ENCODE results near the gene LKAAEAR1. TPM values are rescaled to one million over a fixed set of nuclear protein-coding genes. Genes with fewer than 3 reads are reported as not detected.

Gene LKAAEAR1
- total and polyA plus RNA-seq, 2 of the 13 experiments (the other 11 are each of a cell fraction or from before 2014, with no cell fraction given), result not detected

- TF ChIP-seq, protein P1, sequence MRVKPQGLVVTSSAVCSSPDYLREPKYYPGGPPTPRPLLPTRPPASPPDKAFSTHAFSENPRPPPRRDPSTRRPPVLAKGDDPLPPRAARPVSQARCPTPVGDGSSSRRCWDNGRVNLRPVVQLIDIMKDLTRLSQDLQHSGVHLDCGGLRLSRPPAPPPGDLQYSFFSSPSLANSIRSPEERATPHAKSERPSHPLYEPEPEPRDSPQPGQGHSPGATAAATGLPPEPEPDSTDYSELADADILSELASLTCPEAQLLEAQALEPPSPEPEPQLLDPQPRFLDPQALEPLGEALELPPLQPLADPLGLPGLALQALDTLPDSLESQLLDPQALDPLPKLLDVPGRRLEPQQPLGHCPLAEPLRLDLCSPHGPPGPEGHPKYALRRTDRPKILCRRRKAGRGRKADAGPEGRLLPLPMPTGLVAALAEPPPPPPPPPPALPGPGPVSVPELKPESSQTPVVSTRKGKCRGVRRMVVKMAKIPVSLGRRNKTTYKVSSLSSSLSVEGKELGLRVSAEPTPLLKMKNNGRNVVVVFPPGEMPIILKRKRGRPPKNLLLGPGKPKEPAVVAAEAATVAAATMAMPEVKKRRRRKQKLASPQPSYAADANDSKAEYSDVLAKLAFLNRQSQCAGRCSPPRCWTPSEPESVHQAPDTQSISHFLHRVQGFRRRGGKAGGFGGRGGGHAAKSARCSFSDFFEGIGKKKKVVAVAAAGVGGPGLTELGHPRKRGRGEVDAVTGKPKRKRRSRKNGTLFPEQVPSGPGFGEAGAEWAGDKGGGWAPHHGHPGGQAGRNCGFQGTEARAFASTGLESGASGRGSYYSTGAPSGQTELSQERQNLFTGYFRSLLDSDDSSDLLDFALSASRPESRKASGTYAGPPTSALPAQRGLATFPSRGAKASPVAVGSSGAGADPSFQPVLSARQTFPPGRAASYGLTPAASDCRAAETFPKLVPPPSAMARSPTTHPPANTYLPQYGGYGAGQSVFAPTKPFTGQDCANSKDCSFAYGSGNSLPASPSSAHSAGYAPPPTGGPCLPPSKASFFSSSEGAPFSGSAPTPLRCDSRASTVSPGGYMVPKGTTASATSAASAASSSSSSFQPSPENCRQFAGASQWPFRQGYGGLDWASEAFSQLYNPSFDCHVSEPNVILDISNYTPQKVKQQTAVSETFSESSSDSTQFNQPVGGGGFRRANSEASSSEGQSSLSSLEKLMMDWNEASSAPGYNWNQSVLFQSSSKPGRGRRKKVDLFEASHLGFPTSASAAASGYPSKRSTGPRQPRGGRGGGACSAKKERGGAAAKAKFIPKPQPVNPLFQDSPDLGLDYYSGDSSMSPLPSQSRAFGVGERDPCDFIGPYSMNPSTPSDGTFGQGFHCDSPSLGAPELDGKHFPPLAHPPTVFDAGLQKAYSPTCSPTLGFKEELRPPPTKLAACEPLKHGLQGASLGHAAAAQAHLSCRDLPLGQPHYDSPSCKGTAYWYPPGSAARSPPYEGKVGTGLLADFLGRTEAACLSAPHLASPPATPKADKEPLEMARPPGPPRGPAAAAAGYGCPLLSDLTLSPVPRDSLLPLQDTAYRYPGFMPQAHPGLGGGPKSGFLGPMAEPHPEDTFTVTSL (CRISPR knock-in tag; IDR thresholded peaks at IDR 0.05; ENCODE audit: borderline replicate concordance), result no peak
- TF ChIP-seq POLR2AphosphoS5 (IDR thresholded peaks at IDR 0.05; ENCODE audit: low read depth, low read length) (peak; percentile 63), ARID5B (CRISPR knock-in tag; IDR thresholded peaks at IDR 0.05) (no peak; the same call in 1 of the 2 replicates), ZNF776 (CRISPR knock-in tag; IDR thresholded peaks at IDR 0.05) (peak; percentile 70; the same call in 1 of the 2 replicates), FOXA1 (IDR thresholded peaks at IDR 0.05) (no peak), FOXA1 (CRISPR knock-in tag; IDR thresholded peaks at IDR 0.05) (no peak), ZNF160 (CRISPR knock-in tag; IDR thresholded peaks at IDR 0.05) (no peak; the same call in 1 of the 2 replicates), ZSCAN21 (CRISPR knock-in tag; IDR thresholded peaks at IDR 0.05; ENCODE audit: borderline replicate concordance) (peak; percentile 67; the same call in 1 of the 2 replicates), XRCC5 (optimal IDR thresholded peaks at IDR 0.05; ENCODE audit: low read length) (no peak), PATZ1 (CRISPR knock-in tag; IDR thresholded peaks at IDR 0.05) (peak; percentile 90), HMG20B (CRISPR knock-in tag; conservative IDR thresholded peaks at IDR 0.05) (no peak), SETDB1 (CRISPR knock-in tag; IDR thresholded peaks at IDR 0.05; ENCODE audit: borderline replicate concordance) (no peak), MLLT10 (CRISPR knock-in tag; IDR thresholded peaks at IDR 0.05) (no peak), DRAP1 (CRISPR knock-in tag; IDR thresholded peaks at IDR 0.05) (no peak; the same call in 1 of the 2 replicates)
- TF ChIP-seq, protein P2, sequence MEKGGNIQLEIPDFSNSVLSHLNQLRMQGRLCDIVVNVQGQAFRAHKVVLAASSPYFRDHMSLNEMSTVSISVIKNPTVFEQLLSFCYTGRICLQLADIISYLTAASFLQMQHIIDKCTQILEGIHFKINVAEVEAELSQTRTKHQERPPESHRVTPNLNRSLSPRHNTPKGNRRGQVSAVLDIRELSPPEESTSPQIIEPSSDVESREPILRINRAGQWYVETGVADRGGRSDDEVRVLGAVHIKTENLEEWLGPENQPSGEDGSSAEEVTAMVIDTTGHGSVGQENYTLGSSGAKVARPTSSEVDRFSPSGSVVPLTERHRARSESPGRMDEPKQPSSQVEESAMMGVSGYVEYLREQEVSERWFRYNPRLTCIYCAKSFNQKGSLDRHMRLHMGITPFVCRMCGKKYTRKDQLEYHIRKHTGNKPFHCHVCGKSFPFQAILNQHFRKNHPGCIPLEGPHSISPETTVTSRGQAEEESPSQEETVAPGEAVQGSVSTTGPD (CRISPR knock-in tag; IDR thresholded peaks at IDR 0.05), result 0 out of 2 replicates have a peak, but pooled peaks have one; percentile 42
Measured at GRCh38 chr20:64065062-64065973, 18.9 kb downstream of the LKAAEAR1 start (continued).

Data from HepG2 (cell line).